ENCODE measurements around the gene LDHAL6A. TPM values are rescaled to one million over a fixed set of nuclear protein-coding genes. Genes with fewer than 3 reads are reported as not detected.

Gene LDHAL6A
- total RNA-seq, 1 donor from 2014 or later, result not detected

DNA sequence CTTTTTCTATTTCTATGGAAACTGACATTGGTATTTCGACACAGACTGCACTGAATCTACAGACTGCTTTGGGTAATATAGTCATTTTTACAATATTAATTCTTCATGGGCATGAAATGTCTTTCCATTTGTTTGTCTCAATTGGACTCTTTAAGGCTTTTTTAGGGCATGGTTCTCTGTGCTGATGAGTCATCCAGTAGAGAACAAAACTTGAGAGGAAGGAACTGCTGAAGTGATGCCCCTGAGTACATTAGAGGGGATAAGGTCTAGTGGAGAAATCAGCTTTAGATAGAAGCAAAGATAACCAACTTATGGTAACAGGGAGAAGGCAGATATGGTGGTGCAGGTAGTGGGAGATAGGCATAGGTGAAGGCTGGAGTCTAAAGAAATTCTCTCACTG is 46.0 kb downstream of the LDHAL6A start:
- Histone ChIP-seq H4K20me1 (ENCODE audit: insufficient read depth, low read length) (no peaks in the 10 kb centered on the region), H3K9me3 (ENCODE audit: insufficient read depth, low read depth, low read length) (no peaks in the 10 kb centered on the region), H3K27ac (ENCODE audit: low read depth, low read length) (no peak overlapping the region), H3K9ac (ENCODE audit: low read length) (no peak overlapping the region), H3K36me3 (ENCODE audit: insufficient read depth, low read length) (peaks cover 28% of the 10 kb centered on the region), H3K4me2 (ENCODE audit: low read length) (no peak overlapping the region), H2AFZ (ENCODE audit: low read depth, low read length) (no peak overlapping the region), H3K4me3 (ENCODE audit: insufficient read depth, low read depth, low read length) (no peak overlapping the region), H3K79me2 (ENCODE audit: insufficient read depth, low read length) (no peaks in the 10 kb centered on the region), H3K27me3 (ENCODE audit: insufficient read depth, low read length) (no peaks in the 10 kb centered on the region), H3K4me1 (ENCODE audit: insufficient read depth, low read length) (no peaks in the 10 kb centered on the region)
- DNase-seq (ENCODE audit: low read depth) (no peak), FAIRE-seq (no peak)
- H3K4me1 Mint-ChIP-seq (ENCODE audit: low read depth, unreplicated experiment), result peaks cover 3% of the 10 kb centered on the region
- TF ChIP-seq, protein P1, sequence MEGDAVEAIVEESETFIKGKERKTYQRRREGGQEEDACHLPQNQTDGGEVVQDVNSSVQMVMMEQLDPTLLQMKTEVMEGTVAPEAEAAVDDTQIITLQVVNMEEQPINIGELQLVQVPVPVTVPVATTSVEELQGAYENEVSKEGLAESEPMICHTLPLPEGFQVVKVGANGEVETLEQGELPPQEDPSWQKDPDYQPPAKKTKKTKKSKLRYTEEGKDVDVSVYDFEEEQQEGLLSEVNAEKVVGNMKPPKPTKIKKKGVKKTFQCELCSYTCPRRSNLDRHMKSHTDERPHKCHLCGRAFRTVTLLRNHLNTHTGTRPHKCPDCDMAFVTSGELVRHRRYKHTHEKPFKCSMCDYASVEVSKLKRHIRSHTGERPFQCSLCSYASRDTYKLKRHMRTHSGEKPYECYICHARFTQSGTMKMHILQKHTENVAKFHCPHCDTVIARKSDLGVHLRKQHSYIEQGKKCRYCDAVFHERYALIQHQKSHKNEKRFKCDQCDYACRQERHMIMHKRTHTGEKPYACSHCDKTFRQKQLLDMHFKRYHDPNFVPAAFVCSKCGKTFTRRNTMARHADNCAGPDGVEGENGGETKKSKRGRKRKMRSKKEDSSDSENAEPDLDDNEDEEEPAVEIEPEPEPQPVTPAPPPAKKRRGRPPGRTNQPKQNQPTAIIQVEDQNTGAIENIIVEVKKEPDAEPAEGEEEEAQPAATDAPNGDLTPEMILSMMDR (IDR thresholded peaks at IDR 0.05; ENCODE audit: insufficient read depth, low read depth, low read length), result no peak
- no peak for TF ChIP-seq EZH2 (IDR thresholded peaks at IDR 0.05; ENCODE audit: insufficient read depth, low read length)
- no peaks in the 10 kb centered on the region for H3K27me3 Mint-ChIP-seq (ENCODE audit: low read depth, unreplicated experiment)
- H3K36me3 Mint-ChIP-seq (ENCODE audit: low read depth, unreplicated experiment), result peaks cover 14% of the 10 kb centered on the region
- no peak overlapping the region for H3K4me3 Mint-ChIP-seq (ENCODE audit: unreplicated experiment)
- no peaks in the 10 kb centered on the region for H3K9me3 Mint-ChIP-seq (ENCODE audit: unreplicated experiment)
- H3K27ac Mint-ChIP-seq (ENCODE audit: unreplicated experiment), result no peak overlapping the region

DNA sequence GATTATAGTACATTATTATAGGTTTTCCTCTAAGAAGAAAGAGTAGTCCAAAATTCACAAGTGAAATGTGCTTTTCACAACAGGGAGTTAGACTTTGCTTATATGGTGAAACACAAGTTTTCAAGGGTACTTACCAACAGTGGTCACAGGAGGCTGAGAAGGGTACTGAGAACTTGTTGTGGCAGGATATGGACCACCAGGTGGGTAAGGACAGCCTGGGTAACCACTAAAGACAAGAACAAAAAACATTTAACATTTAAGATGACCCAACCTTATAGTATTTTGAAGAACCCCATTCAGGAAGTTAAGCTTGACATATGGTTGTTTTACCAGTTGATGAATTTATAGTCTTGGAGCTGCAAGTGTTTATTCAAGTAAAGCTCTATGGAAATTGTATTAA is 46.7 kb downstream of the LDHAL6A start:
- TF ChIP-seq, protein P1 (IDR thresholded peaks at IDR 0.05; ENCODE audit: insufficient read depth, low read depth, low read length), result no peak
- TF ChIP-seq EZH2 (IDR thresholded peaks at IDR 0.05; ENCODE audit: insufficient read depth, low read length), result no peak
- Histone ChIP-seq H3K79me2 (ENCODE audit: insufficient read depth, low read length) (no peaks in the 10 kb centered on the region), H3K27me3 (ENCODE audit: insufficient read depth, low read length) (no peaks in the 10 kb centered on the region), H3K27ac (ENCODE audit: low read depth, low read length) (no peak overlapping the region), H4K20me1 (ENCODE audit: insufficient read depth, low read length) (no peaks in the 10 kb centered on the region), H3K4me3 (ENCODE audit: insufficient read depth, low read depth, low read length) (no peak overlapping the region), H3K9ac (ENCODE audit: low read length) (no peak overlapping the region), H2AFZ (ENCODE audit: low read depth, low read length) (no peak overlapping the region), H3K36me3 (ENCODE audit: insufficient read depth, low read length) (peaks cover 31% of the 10 kb centered on the region), H3K4me2 (ENCODE audit: low read length) (no peak overlapping the region), H3K9me3 (ENCODE audit: insufficient read depth, low read depth, low read length) (no peaks in the 10 kb centered on the region), H3K4me1 (ENCODE audit: insufficient read depth, low read length) (no peaks in the 10 kb centered on the region)
- Mint-ChIP-seq H3K27ac (ENCODE audit: unreplicated experiment) (no peak overlapping the region), H3K4me1 (ENCODE audit: low read depth, unreplicated experiment) (peaks cover 3% of the 10 kb centered on the region), H3K27me3 (ENCODE audit: low read depth, unreplicated experiment) (no peaks in the 10 kb centered on the region), H3K4me3 (ENCODE audit: unreplicated experiment) (no peak overlapping the region), H3K9me3 (ENCODE audit: unreplicated experiment) (no peaks in the 10 kb centered on the region), H3K36me3 (ENCODE audit: low read depth, unreplicated experiment) (peaks cover 14% of the 10 kb centered on the region)
- FAIRE-seq, result no peak
- no peak for DNase-seq (ENCODE audit: low read depth)

DNA sequence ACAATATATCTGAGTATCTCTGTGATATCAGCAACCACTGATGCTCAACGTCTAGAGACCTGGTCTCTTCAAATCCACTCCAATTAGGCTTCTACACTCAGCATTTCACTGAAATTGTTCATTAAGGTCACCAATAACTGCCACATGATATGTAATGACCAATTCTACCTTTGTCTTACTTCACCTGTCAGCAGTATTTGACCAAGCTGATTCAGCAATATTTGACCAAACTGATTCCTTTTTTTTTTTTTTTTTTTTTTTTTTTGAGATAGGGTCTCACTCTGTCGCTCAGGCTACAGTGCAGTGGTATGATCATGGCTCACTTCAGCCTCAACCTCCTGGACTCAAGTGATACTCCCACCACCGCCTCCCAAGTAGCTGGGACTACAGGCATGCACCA is 65.5 kb downstream of the LDHAL6A start:
- no peaks in the 10 kb centered on the region for H3K27me3 ChIP-seq (ENCODE audit: insufficient read depth, low read length)
- Mint-ChIP-seq H3K4me1 (ENCODE audit: low read depth, unreplicated experiment) (no peaks in the 10 kb centered on the region), H3K27me3 (ENCODE audit: low read depth, unreplicated experiment) (no peaks in the 10 kb centered on the region), H3K36me3 (ENCODE audit: low read depth, unreplicated experiment) (peaks cover 2% of the 10 kb centered on the region), H3K27ac (ENCODE audit: unreplicated experiment) (no peak overlapping the region), H3K9me3 (ENCODE audit: unreplicated experiment) (no peaks in the 10 kb centered on the region), H3K4me3 (ENCODE audit: unreplicated experiment) (no peak overlapping the region)
- no peak overlapping the region for H3K4me3 ChIP-seq (ENCODE audit: insufficient read depth, low read depth, low read length)
- H3K36me3 ChIP-seq (ENCODE audit: insufficient read depth, low read length), result no peaks in the 10 kb centered on the region
- H3K9ac ChIP-seq (ENCODE audit: low read length), result no peak overlapping the region
- TF ChIP-seq, protein P1 (IDR thresholded peaks at IDR 0.05; ENCODE audit: insufficient read depth, low read depth, low read length), result no peak
- no peak for TF ChIP-seq EZH2 (IDR thresholded peaks at IDR 0.05; ENCODE audit: insufficient read depth, low read length)
- H4K20me1 ChIP-seq (ENCODE audit: insufficient read depth, low read length), result peaks cover 22% of the 10 kb centered on the region
- no peaks in the 10 kb centered on the region for H3K9me3 ChIP-seq (ENCODE audit: insufficient read depth, low read depth, low read length)
- FAIRE-seq (no peak), DNase-seq (ENCODE audit: low read depth) (no peak)
- H3K79me2 ChIP-seq (ENCODE audit: insufficient read depth, low read length), result peaks cover 75% of the 10 kb centered on the region
- no peak overlapping the region for H3K4me2 ChIP-seq (ENCODE audit: low read length)
- no peak overlapping the region for H2AFZ ChIP-seq (ENCODE audit: low read depth, low read length)
- H3K4me1 ChIP-seq (ENCODE audit: insufficient read depth, low read length), result peaks cover 3% of the 10 kb centered on the region
- no peak overlapping the region for H3K27ac ChIP-seq (ENCODE audit: low read depth, low read length)
